Activated CD4-positive, CD25-positive, alpha-beta regulatory T cell treated with anti-CD3 and anti-CD28 coated beads, Interleukin-2, amount 50 U/mL, for 24 hours (primary cell): ENCODE data around the gene COQ3.

Experiments
- ATAC-seq, 2 donors: fragments of 150-1000 bp; cut with Tn5 transposase; one replicate each; pipeline ENCODE4 v1.10.0; 2021; ENCODE audit warnings: mild to moderate bottlenecking in 1 of 2, moderate library complexity in 1 of 2

The COQ3 gene

GRCh38 chr6:99331531-99331930, 62.5 kb downstream of the COQ3 start:
- ATAC-seq, result no peak

GRCh38 chr6:99330159-99330558, 63.8 kb downstream of the COQ3 start:
- peak; percentile 87 to 89 for ATAC-seq

GRCh38 chr6:99324996-99325395, 69.0 kb downstream of the COQ3 start:
- ATAC-seq, result no peak
